Brain microvascular endothelial cell (primary cell): ENCODE data around the gene FARP1.
A peak's percentile ranks its signal among the peaks of the same experiment; 100 is the strongest.

Experiments
- DNase-seq: peaks from one replicate; pipeline ENCODE4 v3.0.0-alpha.2; 2020
- H3K27ac ChIP-seq: fragments of 250-450 bp; sonication (Bioruptor Pico); 2 replicates; pipeline ENCODE4 v1.5.1; 2020; ENCODE audit warnings: mild to moderate bottlenecking, moderate library complexity
- H3K27me3 ChIP-seq: fragments of 250-450 bp; sonication (Bioruptor Pico); replicated peaks from 2 replicates; pipeline ENCODE4 v1.5.1; 2020; ENCODE audit warnings: mild to moderate bottlenecking
- H3K36me3 ChIP-seq: fragments of 250-450 bp; sonication (Bioruptor Pico); replicated peaks from 2 replicates; pipeline ENCODE4 v1.5.1; 2020; ENCODE audit warnings: mild to moderate bottlenecking
- H3K4me3 ChIP-seq: 2 replicates; pipeline ENCODE4 v1.5.1; 2011; ENCODE audit warnings: low read depth, mild to moderate bottlenecking, control low read depth, low read length, moderate library complexity
- CTCF ChIP-seq: IDR thresholded peaks from 2 replicates; pipeline ENCODE4 v1.5.1; 2011; ENCODE audit warnings: low read depth, mild to moderate bottlenecking, moderate library complexity, low read length, control low read depth, inconsistent platforms; ENCODE audit errors: missing control alignments
- in situ Hi-C: cut with HindIII; loops from 2 replicates; pipeline ENCODE4 v1.10.0; 2017; ENCODE audit warnings: low sequenced_read_pairs, low pct_ligation_motif_present

FARP1 gene

GRCh38 chr13:98118865-98119264 is 24.0 kb upstream of the FARP1 start:
- no peaks in the 10 kb centered on the region for H3K27me3 ChIP-seq
- TF ChIP-seq CTCF = no peak
- in situ Hi-C loops = no loop called here
- H3K36me3 ChIP-seq = no peaks in the 10 kb centered on the region
- no peak overlapping the region for H3K27ac ChIP-seq
- DNase-seq = no peak
- H3K4me3 ChIP-seq = no peak overlapping the region

GRCh38 chr13:98123176-98123575 is 19.7 kb upstream of the FARP1 start:
- Histone ChIP-seq H3K4me3 (no peak overlapping the region), H3K36me3 (no peaks in the 10 kb centered on the region), H3K27ac (no peak overlapping the region), H3K27me3 (no peaks in the 10 kb centered on the region)
- DNase-seq = no peak
- in situ Hi-C loops = no loop called here
- no peak for TF ChIP-seq CTCF

GRCh38 chr13:98129059-98129746 is 13.7 kb upstream of the FARP1 start:
- DNase-seq = peak; percentile 57
- H3K27ac ChIP-seq = no peak overlapping the region
- no peaks in the 10 kb centered on the region for H3K27me3 ChIP-seq
- no peak overlapping the region for H3K4me3 ChIP-seq
- in situ Hi-C loops = loop anchor here (25.0 kb wide), 1 partner anchor 283 kb away; no protein-coding TSS in a partner anchor
- TF ChIP-seq CTCF = no peak
- H3K36me3 ChIP-seq = no peaks in the 10 kb centered on the region

- Histone ChIP-seq H3K27me3 (no peaks in the 10 kb centered on the region), H3K27ac (no peak overlapping the region), H3K4me3 (no peak overlapping the region), H3K36me3 (no peaks in the 10 kb centered on the region)
- TF ChIP-seq CTCF = no peak
- no peak for DNase-seq
- in situ Hi-C loops = loop anchor here (25.0 kb wide), 1 partner anchor 278 kb away; no protein-coding TSS in a partner anchor
Observed at GRCh38 chr13:98133946-98134345, 8.9 kb upstream of the FARP1 start.

- H3K27me3 ChIP-seq = no peaks in the 10 kb centered on the region
- H3K36me3 ChIP-seq = no peaks in the 10 kb centered on the region
- no peak for DNase-seq
- in situ Hi-C loops = loop anchor here (25.0 kb wide), 1 partner anchor 277 kb away; no protein-coding TSS in a partner anchor
- no peak overlapping the region for H3K27ac ChIP-seq
- no peak for TF ChIP-seq CTCF
- no peak overlapping the region for H3K4me3 ChIP-seq
Observed at GRCh38 chr13:98134901-98135300, 8.0 kb upstream of the FARP1 start.

GRCh38 chr13:98141091-98141490 is 1.8 kb upstream of the FARP1 start:
- Histone ChIP-seq H3K36me3 (no peaks in the 10 kb centered on the region), H3K27ac (no peak overlapping the region), H3K27me3 (no peaks in the 10 kb centered on the region), H3K4me3 (no peak overlapping the region)
- no peak for TF ChIP-seq CTCF
- DNase-seq = no peak
- in situ Hi-C loops = loop anchor here (25.0 kb wide), 1 partner anchor 271 kb away; no protein-coding TSS in a partner anchor
